ENCODE data around the gene TSKU. TPM values are rescaled to one million over a fixed set of nuclear protein-coding genes. Genes with fewer than 3 reads are reported as not detected.

The TSKU gene
- total RNA-seq, 3 donors from 2014 or later: 51.1 to 360 (median 65.1) TPM

GRCh38 chr11:76759517-76759916 is 23.6 kb upstream of the TSKU start:
- TF ChIP-seq POLR2A (IDR thresholded peaks at IDR 0.05): no peak
- Histone ChIP-seq H3K4me1 (peaks cover 0 to 13% of the 10 kb centered on the region in 2 donors), H3K27me3 (no peaks in the 10 kb centered on the region), H3K27ac (no peak overlapping the region), H3K4me3 (no peak overlapping the region), H3K36me3 (no peaks in the 10 kb centered on the region), H3K9me3 (no peaks in the 10 kb centered on the region)
- intact Hi-C loops (cut with DNase I; ENCODE audit: low total_unique reads): no loop called here
- DNase-seq (ENCODE audit: low spot score in 2 of 2): no peak

DNA sequence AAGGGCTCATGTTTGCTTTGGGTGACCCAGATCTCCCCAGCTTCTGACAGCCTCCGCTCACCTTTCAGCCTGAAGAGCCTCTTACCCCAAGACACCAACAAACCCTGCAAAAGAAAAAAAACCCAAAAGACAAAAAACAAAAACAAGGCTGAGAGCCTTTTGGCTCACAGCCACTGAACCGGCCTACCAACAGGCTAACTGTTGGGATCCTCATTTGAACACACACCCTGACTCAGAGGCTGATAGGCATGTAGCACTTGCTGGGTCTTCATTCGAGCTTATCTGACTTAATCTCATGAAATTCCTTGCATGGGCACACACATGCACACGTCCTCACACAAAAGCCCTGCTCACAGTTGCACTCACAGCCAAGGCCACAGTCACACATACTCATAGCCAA is 22.9 kb upstream of the TSKU start:
- intact Hi-C loops (cut with DNase I; ENCODE audit: low total_unique reads): no loop called here
- no peak for DNase-seq (ENCODE audit: low spot score in 2 of 2)
- no peaks in the 10 kb centered on the region for H3K27me3 ChIP-seq
- TF ChIP-seq POLR2AphosphoS5 (IDR thresholded peaks at IDR 0.05) (no peak), POLR2A (IDR thresholded peaks at IDR 0.05) (no peak)
- TF ChIP-seq, protein P1, sequence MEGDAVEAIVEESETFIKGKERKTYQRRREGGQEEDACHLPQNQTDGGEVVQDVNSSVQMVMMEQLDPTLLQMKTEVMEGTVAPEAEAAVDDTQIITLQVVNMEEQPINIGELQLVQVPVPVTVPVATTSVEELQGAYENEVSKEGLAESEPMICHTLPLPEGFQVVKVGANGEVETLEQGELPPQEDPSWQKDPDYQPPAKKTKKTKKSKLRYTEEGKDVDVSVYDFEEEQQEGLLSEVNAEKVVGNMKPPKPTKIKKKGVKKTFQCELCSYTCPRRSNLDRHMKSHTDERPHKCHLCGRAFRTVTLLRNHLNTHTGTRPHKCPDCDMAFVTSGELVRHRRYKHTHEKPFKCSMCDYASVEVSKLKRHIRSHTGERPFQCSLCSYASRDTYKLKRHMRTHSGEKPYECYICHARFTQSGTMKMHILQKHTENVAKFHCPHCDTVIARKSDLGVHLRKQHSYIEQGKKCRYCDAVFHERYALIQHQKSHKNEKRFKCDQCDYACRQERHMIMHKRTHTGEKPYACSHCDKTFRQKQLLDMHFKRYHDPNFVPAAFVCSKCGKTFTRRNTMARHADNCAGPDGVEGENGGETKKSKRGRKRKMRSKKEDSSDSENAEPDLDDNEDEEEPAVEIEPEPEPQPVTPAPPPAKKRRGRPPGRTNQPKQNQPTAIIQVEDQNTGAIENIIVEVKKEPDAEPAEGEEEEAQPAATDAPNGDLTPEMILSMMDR (IDR thresholded peaks at IDR 0.05): no peak
- H3K36me3 ChIP-seq: no peaks in the 10 kb centered on the region
- H3K4me1 ChIP-seq: peaks cover 0 to 13% of the 10 kb centered on the region in 2 donors
- H3K4me3 ChIP-seq: no peak overlapping the region
- no peaks in the 10 kb centered on the region for H3K9me3 ChIP-seq
- no peak overlapping the region for H3K27ac ChIP-seq

DNA sequence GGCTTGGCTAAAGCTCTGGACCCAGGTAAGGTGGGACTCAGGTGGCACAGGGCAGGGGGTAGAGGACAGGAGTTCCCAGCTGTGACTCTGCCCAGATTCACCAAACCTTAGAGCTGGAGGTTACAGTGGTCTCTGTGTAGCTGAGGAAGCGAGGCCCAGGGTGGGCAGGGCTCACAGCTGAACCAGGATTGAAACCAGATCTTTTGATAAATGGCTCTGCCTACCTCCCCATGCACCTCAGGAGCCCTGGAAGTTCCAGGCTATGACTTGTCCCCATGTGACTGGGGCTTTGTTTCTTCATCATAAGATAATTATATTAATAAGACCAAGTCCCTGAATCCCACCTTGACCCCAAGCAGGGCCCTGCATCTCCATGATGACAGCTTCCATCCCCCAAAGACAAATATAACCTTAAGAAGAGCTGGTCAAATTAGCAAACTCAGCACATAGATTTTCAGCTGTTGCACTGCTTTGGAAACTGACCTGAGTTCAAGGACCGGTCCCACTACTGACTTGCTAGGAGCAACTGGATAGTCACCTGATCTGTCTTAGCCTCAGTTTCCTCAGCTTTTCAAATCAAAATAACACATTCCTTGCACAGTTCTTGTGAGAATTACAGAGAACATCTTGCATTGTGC is 21.3 kb upstream of the TSKU start:
- H3K9me3 ChIP-seq: no peaks in the 10 kb centered on the region
- TF ChIP-seq, protein P1 (IDR thresholded peaks at IDR 0.05): no peak
- TF ChIP-seq POLR2AphosphoS5 (IDR thresholded peaks at IDR 0.05) (no peak), POLR2A (IDR thresholded peaks at IDR 0.05) (no peak)
- intact Hi-C loops (cut with DNase I; ENCODE audit: low total_unique reads): no loop called here
- no peak overlapping the region for H3K27ac ChIP-seq
- peaks cover 0 to 13% of the 10 kb centered on the region in 2 donors for H3K4me1 ChIP-seq
- H3K4me3 ChIP-seq: no peak overlapping the region
- no peaks in the 10 kb centered on the region for H3K36me3 ChIP-seq
- no peak for DNase-seq (ENCODE audit: low spot score in 2 of 2)
- no peaks in the 10 kb centered on the region for H3K27me3 ChIP-seq

DNA sequence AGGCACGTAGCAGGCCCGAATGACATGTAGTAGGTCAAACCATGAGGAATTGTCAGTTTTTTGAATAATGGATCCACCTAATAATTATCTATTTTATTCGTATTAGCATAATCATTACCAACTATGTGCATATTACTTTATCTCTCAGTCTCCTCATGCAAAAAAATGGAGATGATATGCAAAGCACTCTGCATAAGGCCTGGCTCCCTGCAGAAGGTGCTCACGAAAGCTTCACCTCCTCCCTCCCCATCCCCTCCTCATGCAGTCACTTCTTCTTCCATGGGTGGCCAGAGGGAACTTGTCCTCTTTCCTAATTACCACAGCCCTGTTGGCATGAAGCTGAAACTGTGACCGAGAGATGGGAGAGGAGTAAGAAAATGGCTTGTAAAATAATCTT is 20.8 kb upstream of the TSKU start:
- Histone ChIP-seq H3K4me1 (peaks cover under 1 to 14% of the 10 kb centered on the region in 2 donors), H3K4me3 (no peak overlapping the region), H3K27me3 (no peaks in the 10 kb centered on the region), H3K9me3 (no peaks in the 10 kb centered on the region), H3K27ac (no peak overlapping the region), H3K36me3 (no peaks in the 10 kb centered on the region)
- TF ChIP-seq POLR2AphosphoS5 (IDR thresholded peaks at IDR 0.05) (no peak), POLR2A (IDR thresholded peaks at IDR 0.05) (no peak)
- TF ChIP-seq, protein P1 (IDR thresholded peaks at IDR 0.05): no peak
- DNase-seq (ENCODE audit: low spot score in 2 of 2): no peak
- intact Hi-C loops (cut with DNase I; ENCODE audit: low total_unique reads): no loop called here

GRCh38 chr11:76762867-76763572 is 20.1 kb upstream of the TSKU start:
- Histone ChIP-seq H3K9me3 (no peaks in the 10 kb centered on the region), H3K27me3 (no peaks in the 10 kb centered on the region), H3K4me1 (peaks cover 6 to 20% of the 10 kb centered on the region in 2 donors), H3K36me3 (no peaks in the 10 kb centered on the region), H3K27ac (peak overlapping the region; percentile 1 to 3), H3K4me3 (no peak overlapping the region)
- TF ChIP-seq POLR2AphosphoS5 (IDR thresholded peaks at IDR 0.05) (no peak), POLR2A (IDR thresholded peaks at IDR 0.05) (no peak)
- TF ChIP-seq, protein P1 (IDR thresholded peaks at IDR 0.05): no peak
- no peak for DNase-seq (ENCODE audit: low spot score in 2 of 2)
- intact Hi-C loops (cut with DNase I; ENCODE audit: low total_unique reads): no loop called here
